ENCODE measurements around the gene SELENOO. TPM values are rescaled to one million over a fixed set of nuclear protein-coding genes. Genes with fewer than 3 reads are reported as not detected.

The SELENOO gene
- total and polyA plus RNA-seq, 9 donors: 0.40 to 31.1 (median 23.0) TPM

- no peaks in the 10 kb centered on the region for H3K27me3 ChIP-seq
- WGBS, 3 donors: 81 to 87% (median 82%) methylated on average over 16 of the region's 16 CpGs
- intact Hi-C loops (cut with DNase I): loop anchor here in 1 of 4 donors (10.0 kb wide), 1 partner anchor 268 kb away; the partner anchor contains the start of gene SCO2
Measured at GRCh38 chr22:50257041-50257440, 56.2 kb downstream of the SELENOO start.

GRCh38 chr22:50257451-50258360 is 56.9 kb downstream of the SELENOO start:
- intact Hi-C loops (cut with DNase I): loop anchor here in 1 of 4 donors (10.0 kb wide), 1 partner anchor 267 kb away; the partner anchor contains the start of gene SCO2
- no peak for TF ChIP-seq POLR2A (IDR thresholded peaks at IDR 0.05)
- no peak for TF ChIP-seq EP300 (IDR thresholded peaks at IDR 0.05)
- no peak for TF ChIP-seq CTCF (IDR thresholded peaks at IDR 0.05)
- 79 to 82% (median 81%) methylated on average over 30 to 31 of the region's 31 CpGs for WGBS, 3 donors
- Histone ChIP-seq H3K9me3 (no peaks in the 10 kb centered on the region), H3K27me3 (no peaks in the 10 kb centered on the region), H3K4me1 (ENCODE audit: insufficient read depth) (peaks cover 4% of the 10 kb centered on the region), H3K27ac (no peak overlapping the region), H3K36me3 (no peaks in the 10 kb centered on the region), H3K4me3 (no peak overlapping the region)
- DNase-seq: no peak

More at GRCh38 chr22:50257041-50257440, 56.2 kb downstream of the SELENOO start:
- H3K27ac ChIP-seq: no peak overlapping the region
- TF ChIP-seq CTCF (IDR thresholded peaks at IDR 0.05) (no peak), POLR2A (IDR thresholded peaks at IDR 0.05) (no peak), EP300 (IDR thresholded peaks at IDR 0.05) (no peak)
- H3K36me3 ChIP-seq: no peaks in the 10 kb centered on the region
- no peaks in the 10 kb centered on the region for H3K9me3 ChIP-seq
- peaks cover 4% of the 10 kb centered on the region for H3K4me1 ChIP-seq (ENCODE audit: insufficient read depth)
- no peak for DNase-seq
- H3K4me3 ChIP-seq: no peak overlapping the region

GRCh38 chr22:50258361-50259292 is 57.8 kb downstream of the SELENOO start:
- Histone ChIP-seq H3K27me3 (no peaks in the 10 kb centered on the region), H3K27ac (no peak overlapping the region), H3K4me1 (ENCODE audit: insufficient read depth) (peaks cover 4% of the 10 kb centered on the region), H3K4me3 (no peak overlapping the region), H3K36me3 (no peaks in the 10 kb centered on the region), H3K9me3 (no peaks in the 10 kb centered on the region)
- TF ChIP-seq CTCF (IDR thresholded peaks at IDR 0.05) (no peak), EP300 (IDR thresholded peaks at IDR 0.05) (no peak), POLR2A (IDR thresholded peaks at IDR 0.05) (no peak)
- intact Hi-C loops (cut with DNase I): loop anchor here in 1 of 4 donors (10.0 kb wide), 1 partner anchor 266 kb away; the partner anchor contains the start of gene SCO2
- WGBS, 3 donors: 67 to 72% (median 68%) methylated on average over 24 of the region's 24 CpGs
- no peak for DNase-seq

- Histone ChIP-seq H3K36me3 (no peaks in the 10 kb centered on the region), H3K9me3 (no peaks in the 10 kb centered on the region), H3K27ac (no peak overlapping the region), H3K4me3 (no peak overlapping the region), H3K4me1 (ENCODE audit: insufficient read depth) (peaks cover 4% of the 10 kb centered on the region), H3K27me3 (no peaks in the 10 kb centered on the region)
- no peak for DNase-seq
- 85 to 90% (median 88%) methylated on average over 15 of the region's 15 CpGs for WGBS, 3 donors
- intact Hi-C loops (cut with DNase I): loop anchor here in 1 of 4 donors (10.0 kb wide), 1 partner anchor 265 kb away; the partner anchor contains the start of gene SCO2
- TF ChIP-seq EP300 (IDR thresholded peaks at IDR 0.05): no peak
- no peak for TF ChIP-seq CTCF (IDR thresholded peaks at IDR 0.05)
- TF ChIP-seq POLR2A (IDR thresholded peaks at IDR 0.05): no peak
Measured at GRCh38 chr22:50259302-50259701, 58.5 kb downstream of the SELENOO start.

Measured in ovary (tissue), 9 donors.